Small intestine (tissue), 7 donors: Measurements from ENCODE around the gene TUBB2A. TPM values are rescaled to one million over a fixed set of nuclear protein-coding genes. Genes with fewer than 3 reads are reported as not detected.
"Not testable (repeated sequence)": the region's sequence is repeated elsewhere in the genome, so short reads cannot be mapped to it uniquely, and the experiment has no call there.

Experiments used
- DNase-seq, 2 donors: peaks; one replicate each; pipeline versions ENCODE4 v3.0.0 to v3.0.0-alpha.2; 2013
- FAIRE-seq: peaks from 2 replicates; lab custom pipeline; 2012; peaks lifted over from hg19 to GRCh38; lab: Jason Lieb, UNC
- H3K27ac ChIP-seq, 3 donors: one replicate each; pipeline ENCODE4 v1.5.1; 2013; ENCODE audit warnings: low read length in 2 of 3, mild to moderate bottlenecking in 2 of 3, control low read depth in 1 of 3, inconsistent platforms in 1 of 3, low read depth in 1 of 3, moderate library complexity in 1 of 3
- H3K27me3 ChIP-seq, 3 donors: one replicate each; pipeline ENCODE4 v1.6.1; 2013; ENCODE audit warnings: low read length in 3 of 3, inconsistent platforms in 1 of 3; ENCODE audit not compliant: control insufficient read depth in 3 of 3, insufficient read depth in 3 of 3
- H3K36me3 ChIP-seq, 3 donors: one replicate each; pipeline ENCODE4 v1.6.1; 2013; ENCODE audit warnings: low read length in 3 of 3, inconsistent platforms in 1 of 3, low read depth in 1 of 3, mild to moderate bottlenecking in 1 of 3, moderate library complexity in 1 of 3; ENCODE audit not compliant: control insufficient read depth in 3 of 3, insufficient read depth in 2 of 3
- H3K4me1 ChIP-seq, 3 donors: one replicate each; pipeline ENCODE4 v1.6.1; 2013; ENCODE audit warnings: low read length in 2 of 3, inconsistent platforms in 1 of 3, low read depth in 1 of 3, mild to moderate bottlenecking in 1 of 3, moderate library complexity in 1 of 3; ENCODE audit not compliant: control insufficient read depth in 3 of 3, insufficient read depth in 2 of 3
- H3K4me3 ChIP-seq, 3 donors: one replicate each; pipeline ENCODE4 v1.5.1; 2013; ENCODE audit warnings: low read length in 3 of 3, control low read depth in 1 of 3, inconsistent platforms in 1 of 3, low read depth in 1 of 3, mild to moderate bottlenecking in 1 of 3, moderate library complexity in 1 of 3
- H3K9me3 ChIP-seq, 2 donors: one replicate each; pipeline ENCODE4 v1.6.1; 2013; ENCODE audit warnings: low read depth in 1 of 2, low read length in 1 of 2; ENCODE audit not compliant: control insufficient read depth in 2 of 2, insufficient read depth in 1 of 2
- WGBS, 3 donors: extraction: QIAGEN DNeasy Blood & Tissue Kit; methylation state at CpG; one replicate each; pipeline ENCODE4 v1.1.7; 2013; 5-methylcytosine and 5-hydroxymethylcytosine counted together
- polyA plus RNA-seq, 4 donors: library from polyadenylated mRNA; stranded (reverse) in 3 of 4; unstranded in 1 of 4; fragments of 200-250 nt in 3 of 4; fragments of 120-200 nt in 1 of 4; gene quantifications; one replicate each; pipeline versions ENCODE4 v1.2.1 to v1.2.3, GENCODE V29; 2013
- donor health status: healthy with polysubstance abuse.
- donor health status: control.
- donor health status: control.
- donor health status: Bipolar disorder and iron deficiency.
- donor health status: healthy.

The TUBB2A gene
- polyA plus RNA-seq, 4 donors = 39.7 to 97.1 (median 67.0) TPM

GRCh38 chr6:3190779-3191178 is 33.4 kb upstream of the TUBB2A start:
- Histone ChIP-seq H3K36me3 (no peaks in the 10 kb centered on the region), H3K4me1 (no peaks in the 10 kb centered on the region), H3K27ac (no peak overlapping the region), H3K4me3 (no peak overlapping the region), H3K27me3 (no peaks in the 10 kb centered on the region), H3K9me3 (peaks cover 0 to 5% of the 10 kb centered on the region in 2 donors)
- FAIRE-seq (no peak), DNase-seq (no peak)
- 89 to 92% (median 91%) methylated on average over 5 of the region's 5 CpGs for WGBS, 3 donors

GRCh38 chr6:3190056-3190455 is 32.7 kb upstream of the TUBB2A start:
- FAIRE-seq = no peak

GRCh38 chr6:3189192-3189591 is 31.8 kb upstream of the TUBB2A start:
- H3K27me3 ChIP-seq, DNase-seq, FAIRE-seq, H3K4me3 ChIP-seq, H3K27ac ChIP-seq, H3K9me3 ChIP-seq, H3K36me3 ChIP-seq, H3K4me1 ChIP-seq: not testable (repeated sequence)
- WGBS, 3 donors = 84 to 93% (median 90%) methylated on average over 10 of the region's 10 CpGs

More at GRCh38 chr6:3190056-3190455, 32.7 kb upstream of the TUBB2A start:
- DNase-seq = no peak
- H3K36me3 ChIP-seq = no peaks in the 10 kb centered on the region
- H3K4me1 ChIP-seq = no peaks in the 10 kb centered on the region
- H3K27ac ChIP-seq = no peak overlapping the region
- peaks cover 0 to 5% of the 10 kb centered on the region in 2 donors for H3K9me3 ChIP-seq
- WGBS, 3 donors = 54 to 69% (median 64%) methylated on average over 4 of the region's 4 CpGs
- no peaks in the 10 kb centered on the region for H3K27me3 ChIP-seq
- H3K4me3 ChIP-seq = no peak overlapping the region

GRCh38 chr6:3188262-3188661 is 30.9 kb upstream of the TUBB2A start:
- DNase-seq (no peak), FAIRE-seq (no peak)
- Histone ChIP-seq H3K36me3 (no peaks in the 10 kb centered on the region), H3K27me3 (no peaks in the 10 kb centered on the region), H3K9me3 (peaks cover 0 to 6% of the 10 kb centered on the region in 2 donors), H3K27ac (no peak overlapping the region), H3K4me3 (no peak overlapping the region), H3K4me1 (no peaks in the 10 kb centered on the region)
- WGBS, 3 donors = 73 to 81% (median 79%) methylated on average over 7 of the region's 7 CpGs

GRCh38 chr6:3186974-3187382 is 29.6 kb upstream of the TUBB2A start:
- DNase-seq = no peak
- Histone ChIP-seq H3K4me1 (no peaks in the 10 kb centered on the region), H3K27me3 (no peaks in the 10 kb centered on the region), H3K27ac (no peak overlapping the region), H3K36me3 (no peaks in the 10 kb centered on the region), H3K4me3 (no peak overlapping the region), H3K9me3 (peaks cover 0 to 8% of the 10 kb centered on the region in 2 donors)
- 88 to 94% (median 94%) methylated on average over 3 of the region's 3 CpGs for WGBS, 3 donors
- FAIRE-seq = no peak

- 73 to 81% (median 76%) methylated on average over 4 of the region's 4 CpGs for WGBS, 3 donors
- H3K27me3 ChIP-seq = no peaks in the 10 kb centered on the region
- no peak overlapping the region for H3K27ac ChIP-seq
- peaks cover 0 to 3% of the 10 kb centered on the region in 2 donors for H3K9me3 ChIP-seq
- H3K36me3 ChIP-seq = no peaks in the 10 kb centered on the region
- FAIRE-seq (no peak), DNase-seq (no peak)
- no peak overlapping the region for H3K4me3 ChIP-seq
- H3K4me1 ChIP-seq = no peaks in the 10 kb centered on the region
Observed at GRCh38 chr6:3183066-3183465, 25.7 kb upstream of the TUBB2A start.

- Histone ChIP-seq H3K27ac (no peak overlapping the region), H3K4me3 (no peak overlapping the region), H3K27me3 (no peaks in the 10 kb centered on the region), H3K9me3 (peaks cover 0 to 3% of the 10 kb centered on the region in 2 donors), H3K4me1 (no peaks in the 10 kb centered on the region), H3K36me3 (no peaks in the 10 kb centered on the region)
- FAIRE-seq = no peak
- DNase-seq = no peak
- 76 to 87% (median 82%) methylated on average over 2 of the region's 2 CpGs for WGBS, 3 donors
Observed at GRCh38 chr6:3181105-3181504, 23.8 kb upstream of the TUBB2A start.

GRCh38 chr6:3179945-3180344 is 22.6 kb upstream of the TUBB2A start:
- H3K9me3 ChIP-seq, H3K27me3 ChIP-seq, FAIRE-seq, DNase-seq, H3K27ac ChIP-seq, H3K4me3 ChIP-seq, H3K4me1 ChIP-seq, H3K36me3 ChIP-seq: not testable (repeated sequence)
- WGBS, 3 donors = 59 to 73% (median 63%) methylated on average over 4 to 5 of the region's 8 CpGs

- H3K27ac ChIP-seq, H3K9me3 ChIP-seq, H3K27me3 ChIP-seq, DNase-seq, H3K4me3 ChIP-seq, H3K4me1 ChIP-seq, FAIRE-seq, H3K36me3 ChIP-seq: not testable (repeated sequence)
- WGBS, 3 donors = 25 to 75% (median 45%) methylated on average over 7 to 8 of the region's 8 CpGs
Observed at GRCh38 chr6:3178666-3179065, 21.3 kb upstream of the TUBB2A start.
